Panc1 (cell line): ENCODE results near the gene PHC2.

Experiments used
- CTCF ChIP-seq: fragments of 450-650 bp; IDR thresholded peaks from 2 replicates; pipeline ENCODE4 v1.5.1; 2017; ENCODE audit warnings: mild to moderate bottlenecking
- POLR2AphosphoS5 ChIP-seq: IDR thresholded peaks from 2 replicates; pipeline ENCODE4 v1.6.1; 2012; ENCODE audit warnings: mild to moderate bottlenecking, low read depth, low read length, moderate library complexity
- SIN3A ChIP-seq: IDR thresholded peaks from 2 replicates; pipeline ENCODE4 v1.6.1; 2012; ENCODE audit warnings: low read depth, mild to moderate bottlenecking, low read length, moderate library complexity, borderline replicate concordance; ENCODE audit not compliant: insufficient read depth
- TCF7L2 ChIP-seq: IDR thresholded peaks from 2 replicates; pipeline ENCODE4 v1.6.1; 2011; ENCODE audit warnings: mild to moderate bottlenecking, low read depth, low read length, inconsistent platforms
- TF ChIP-seq, protein P1 (sequence below), 2 experiments: IDR thresholded peaks; 2 replicates each; pipeline ENCODE4 v1.6.1; 2011 to 2012; ENCODE audit warnings: low read depth in 2 of 2, control low read depth in 1 of 2, low read length in 1 of 2, mild to moderate bottlenecking in 1 of 2, moderate library complexity in 1 of 2; ENCODE audit not compliant: insufficient read depth in 1 of 2

GRCh38 chr1:33441088-33441745 lies 10.3 kb upstream of the PHC2 start:
- TF ChIP-seq CTCF (no peak), POLR2AphosphoS5 (no peak), TCF7L2 (no peak), SIN3A (no peak)
- TF ChIP-seq, protein P1, sequence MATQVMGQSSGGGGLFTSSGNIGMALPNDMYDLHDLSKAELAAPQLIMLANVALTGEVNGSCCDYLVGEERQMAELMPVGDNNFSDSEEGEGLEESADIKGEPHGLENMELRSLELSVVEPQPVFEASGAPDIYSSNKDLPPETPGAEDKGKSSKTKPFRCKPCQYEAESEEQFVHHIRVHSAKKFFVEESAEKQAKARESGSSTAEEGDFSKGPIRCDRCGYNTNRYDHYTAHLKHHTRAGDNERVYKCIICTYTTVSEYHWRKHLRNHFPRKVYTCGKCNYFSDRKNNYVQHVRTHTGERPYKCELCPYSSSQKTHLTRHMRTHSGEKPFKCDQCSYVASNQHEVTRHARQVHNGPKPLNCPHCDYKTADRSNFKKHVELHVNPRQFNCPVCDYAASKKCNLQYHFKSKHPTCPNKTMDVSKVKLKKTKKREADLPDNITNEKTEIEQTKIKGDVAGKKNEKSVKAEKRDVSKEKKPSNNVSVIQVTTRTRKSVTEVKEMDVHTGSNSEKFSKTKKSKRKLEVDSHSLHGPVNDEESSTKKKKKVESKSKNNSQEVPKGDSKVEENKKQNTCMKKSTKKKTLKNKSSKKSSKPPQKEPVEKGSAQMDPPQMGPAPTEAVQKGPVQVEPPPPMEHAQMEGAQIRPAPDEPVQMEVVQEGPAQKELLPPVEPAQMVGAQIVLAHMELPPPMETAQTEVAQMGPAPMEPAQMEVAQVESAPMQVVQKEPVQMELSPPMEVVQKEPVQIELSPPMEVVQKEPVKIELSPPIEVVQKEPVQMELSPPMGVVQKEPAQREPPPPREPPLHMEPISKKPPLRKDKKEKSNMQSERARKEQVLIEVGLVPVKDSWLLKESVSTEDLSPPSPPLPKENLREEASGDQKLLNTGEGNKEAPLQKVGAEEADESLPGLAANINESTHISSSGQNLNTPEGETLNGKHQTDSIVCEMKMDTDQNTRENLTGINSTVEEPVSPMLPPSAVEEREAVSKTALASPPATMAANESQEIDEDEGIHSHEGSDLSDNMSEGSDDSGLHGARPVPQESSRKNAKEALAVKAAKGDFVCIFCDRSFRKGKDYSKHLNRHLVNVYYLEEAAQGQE (IDR thresholded peaks at IDR 0.05; ENCODE audit: insufficient read depth in 1 of 2, low read depth in 2 of 2, low read length in 1 of 2), result no peak
